Stimulated activated CD8-positive, alpha-beta memory T cell treated with anti-CD3 and anti-CD28 coated beads, Interleukin-7, amount 100 ng/mL, for 1 hour (primary cell): ENCODE data around the gene RPS6KA2.

Experiments used
- DNase-seq, 2 donors: peaks; one replicate each; pipeline ENCODE4 v3.0.0-alpha.2; 2020; ENCODE audit warnings: low read depth in 2 of 2

Gene RPS6KA2

DNA sequence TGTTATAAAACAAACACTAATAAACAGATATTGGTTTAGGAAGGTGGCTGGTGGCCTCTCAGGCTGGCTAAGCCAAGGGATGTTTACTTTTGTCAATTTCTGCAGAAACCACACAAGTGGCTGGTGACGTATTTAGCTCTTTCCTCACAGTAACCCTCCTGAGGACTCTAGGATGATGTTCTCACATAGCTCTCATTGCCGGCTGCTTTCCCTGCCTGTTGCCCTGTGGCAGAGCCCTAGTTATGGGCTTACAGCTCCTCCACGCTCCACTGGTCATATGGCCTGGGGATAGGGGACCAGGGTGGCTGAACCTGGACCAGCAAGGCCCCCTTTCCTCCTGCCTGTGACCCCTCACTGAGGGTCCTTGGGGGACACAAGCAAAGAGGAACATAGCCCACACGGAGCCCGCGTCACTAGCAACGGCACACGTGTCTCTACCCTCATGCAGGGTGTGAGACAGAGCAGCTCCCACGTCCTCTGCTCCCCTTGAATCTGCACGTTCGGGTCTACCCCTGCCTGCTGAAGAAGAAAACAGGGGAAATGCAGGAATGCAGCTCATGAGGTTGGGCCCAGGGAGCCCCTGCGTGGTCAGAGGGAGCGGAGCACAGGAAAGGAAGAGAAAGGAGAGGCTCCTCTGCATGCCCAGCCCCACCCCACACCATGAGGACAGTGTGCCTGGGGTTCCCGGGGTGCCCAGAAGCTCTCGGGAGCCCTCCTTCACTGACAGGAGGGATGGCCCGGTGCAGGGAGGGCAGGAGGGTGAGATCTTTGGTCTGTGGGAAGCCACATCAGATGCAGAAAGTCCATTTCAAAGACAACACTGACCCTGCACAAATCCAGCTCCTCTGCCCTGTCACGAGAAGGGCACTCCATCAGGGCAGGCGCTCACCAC is 54.4 kb downstream of the RPS6KA2 start:
- no peak for DNase-seq

DNA sequence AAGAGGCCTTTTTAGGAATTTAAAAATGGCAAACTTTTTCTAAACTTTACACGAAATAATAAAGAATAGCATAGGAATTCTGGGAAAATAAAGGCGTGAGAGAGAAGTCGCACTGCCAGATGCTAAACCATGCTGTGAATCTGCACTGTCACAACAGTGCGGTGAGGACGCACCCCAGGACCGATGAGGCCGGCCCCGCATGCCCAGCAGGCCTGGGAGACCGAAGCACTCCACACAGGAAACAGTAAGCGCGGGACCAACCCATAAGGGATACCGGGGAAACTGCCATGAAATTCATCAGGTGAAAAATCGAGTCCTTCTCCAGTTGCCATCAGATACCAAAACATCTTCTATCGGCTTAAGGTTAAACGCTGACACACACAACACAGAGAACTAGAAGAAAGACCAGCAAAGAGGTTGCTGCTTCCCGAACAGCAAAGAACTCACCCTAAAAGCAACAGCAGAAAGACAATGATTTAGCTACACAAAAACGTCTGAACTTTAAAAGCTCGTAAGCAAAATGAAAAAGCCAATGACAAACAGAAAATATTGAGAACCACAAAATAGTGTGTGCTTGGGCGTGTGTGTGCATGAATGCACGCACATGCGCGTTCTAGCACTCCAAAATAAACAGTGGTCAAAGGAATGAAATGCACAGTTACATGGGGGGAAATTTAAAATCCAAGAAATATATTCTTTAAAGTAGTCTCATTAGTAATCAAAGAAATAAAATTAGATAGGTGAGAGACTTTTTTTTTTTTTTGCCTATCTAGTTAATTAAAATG is 55.9 kb downstream of the RPS6KA2 start:
- no peak for DNase-seq

GRCh38 chr6:166569206-166569605 is 57.8 kb downstream of the RPS6KA2 start:
- DNase-seq = no peak

DNA sequence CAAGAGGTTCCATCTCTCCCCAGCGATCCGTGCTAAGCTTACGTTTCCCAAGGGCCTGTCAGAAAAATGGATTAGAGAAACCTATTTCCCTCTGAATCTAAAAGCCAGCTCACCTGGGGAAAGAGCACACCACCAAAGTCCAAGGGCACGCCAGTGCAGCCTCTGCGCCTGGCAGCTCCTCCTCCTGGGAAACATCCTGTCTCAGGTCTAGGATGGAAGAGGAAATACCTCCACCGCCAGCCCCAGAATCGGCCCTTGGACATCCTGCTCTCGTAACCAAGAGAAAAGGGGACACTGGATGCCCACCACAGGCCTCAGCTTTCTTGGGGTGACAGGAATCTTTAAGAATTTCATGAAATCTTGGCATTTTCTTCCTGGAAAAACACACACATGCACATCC is 59.2 kb downstream of the RPS6KA2 start:
- DNase-seq = no peak

GRCh38 chr6:166567107-166567506 is 59.9 kb downstream of the RPS6KA2 start:
- no peak for DNase-seq

- no peak for DNase-seq
Observed at GRCh38 chr6:166566026-166567011, 60.7 kb downstream of the RPS6KA2 start.

DNA sequence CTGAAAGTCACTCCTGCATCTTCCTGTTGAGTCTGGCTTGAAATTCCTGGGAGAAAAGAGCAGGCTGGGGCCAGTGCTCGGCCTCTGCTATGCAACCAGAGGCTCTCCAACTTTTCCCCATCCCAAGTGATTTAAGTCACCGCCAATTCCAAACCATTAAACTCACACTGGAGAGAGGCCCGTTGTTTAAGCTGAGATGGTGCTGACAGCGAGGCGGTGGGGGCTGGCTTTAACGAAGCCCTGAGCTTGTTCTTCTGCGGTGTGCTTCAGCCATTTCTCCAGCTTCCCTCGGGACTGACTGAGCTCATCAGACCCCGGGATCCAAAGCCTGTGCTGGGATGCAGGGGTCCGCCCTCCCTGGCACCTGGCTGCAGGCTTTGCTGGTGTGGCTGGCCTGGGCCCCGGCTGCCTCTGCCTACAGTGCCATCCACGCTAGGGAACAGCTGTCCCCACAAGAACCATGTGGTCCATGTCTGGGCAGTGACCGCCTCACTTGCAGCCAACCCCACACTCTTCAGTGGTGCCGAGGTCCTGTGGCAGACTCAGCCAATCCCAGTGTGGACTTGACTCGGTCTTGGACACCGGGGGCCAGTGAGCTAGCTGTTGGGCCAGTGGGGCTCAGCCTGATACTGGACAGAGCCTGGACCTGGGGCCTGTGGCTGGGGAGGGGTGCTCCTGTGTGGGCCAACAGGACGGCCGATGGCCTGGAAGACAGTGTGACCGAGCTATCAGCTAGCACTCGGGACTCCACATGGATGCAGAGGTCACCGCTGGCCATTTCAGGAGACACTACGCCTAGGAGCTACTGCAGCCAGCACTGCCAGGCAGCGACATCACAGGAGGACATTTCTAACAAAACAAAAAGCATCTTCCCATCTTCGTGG is 61.7 kb downstream of the RPS6KA2 start:
- DNase-seq = no peak

- DNase-seq = no peak
Observed at GRCh38 chr6:166563805-166564204, 63.2 kb downstream of the RPS6KA2 start.

DNA sequence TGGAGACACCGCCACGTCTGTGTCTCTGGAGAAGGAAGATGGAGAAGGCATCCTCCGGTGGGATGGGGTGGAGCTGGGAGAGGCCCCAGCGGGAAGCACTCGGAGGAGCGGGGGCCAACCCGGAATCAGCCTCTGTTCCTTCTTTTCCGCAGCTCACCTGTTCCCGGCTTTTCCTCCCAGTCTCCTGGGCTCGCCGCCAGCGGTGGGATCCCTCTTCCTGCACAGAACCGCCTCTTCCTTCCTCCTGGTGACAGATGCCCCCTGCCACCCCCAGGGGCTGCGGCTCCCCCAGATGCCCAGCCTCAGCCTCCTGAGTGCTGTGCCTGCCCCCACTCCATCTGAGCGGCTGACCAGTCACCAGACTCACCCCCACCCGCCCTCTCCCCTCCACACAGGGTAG is 63.9 kb downstream of the RPS6KA2 start:
- no peak for DNase-seq

DNA sequence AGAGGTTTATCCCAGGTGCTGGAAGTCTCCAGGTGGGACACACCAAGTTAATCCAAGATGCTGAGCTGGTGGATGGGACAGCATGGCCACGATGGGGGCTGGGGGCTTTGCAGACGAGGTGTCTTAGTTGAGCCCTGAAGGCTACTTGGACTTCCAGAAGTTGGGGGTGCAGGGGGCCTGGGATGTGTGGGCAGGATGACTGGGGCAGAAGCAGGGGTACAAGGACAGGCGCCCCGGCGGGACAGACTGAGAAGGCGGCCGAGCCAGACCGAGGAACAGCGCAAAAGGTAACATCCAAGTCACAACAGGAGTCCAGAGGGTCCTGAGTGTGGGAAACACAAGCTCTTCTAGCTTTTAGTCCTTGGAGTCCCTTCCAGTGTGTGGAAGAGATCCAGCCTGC is 64.3 kb downstream of the RPS6KA2 start:
- DNase-seq = no peak

- no peak for DNase-seq
Observed at GRCh38 chr6:166561771-166562359, 65.2 kb downstream of the RPS6KA2 start.

DNA sequence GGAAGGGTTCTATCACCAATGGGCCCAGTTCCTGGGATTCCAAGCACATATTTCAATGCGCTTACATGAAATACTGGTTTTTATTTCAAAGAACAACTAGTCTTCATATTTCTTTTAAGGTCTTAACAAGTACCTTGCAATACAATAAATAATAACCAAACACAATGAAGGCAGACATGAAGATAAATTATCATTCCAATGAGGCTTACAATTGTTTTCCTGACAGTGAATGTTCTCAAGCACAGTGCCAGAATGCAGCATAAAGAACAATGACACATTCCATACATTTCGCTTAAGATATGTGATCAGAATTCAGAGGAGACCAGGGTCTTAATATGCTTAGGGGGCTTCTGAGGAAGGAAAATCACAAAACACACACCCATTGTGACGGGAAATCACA is 66.8 kb downstream of the RPS6KA2 start:
- DNase-seq = no peak

DNA sequence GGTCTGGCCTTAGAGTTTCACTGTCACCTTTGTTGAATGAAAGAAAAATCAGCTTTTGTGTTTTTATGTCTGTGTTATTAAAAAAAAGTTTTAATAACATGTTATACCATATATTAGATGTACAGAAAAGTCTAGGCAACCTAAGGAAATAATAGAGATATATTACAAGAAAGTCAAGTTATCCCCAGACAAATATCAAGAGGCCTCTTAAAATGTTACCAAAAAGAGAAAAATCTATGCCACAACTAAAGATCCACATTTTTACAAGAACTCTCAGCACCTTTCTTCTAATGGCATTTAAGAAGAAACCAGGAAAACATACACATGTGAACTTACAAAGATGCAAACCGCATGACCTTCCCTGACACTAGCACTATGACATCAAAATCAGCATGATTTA is 67.4 kb downstream of the RPS6KA2 start:
- no peak for DNase-seq

DNA sequence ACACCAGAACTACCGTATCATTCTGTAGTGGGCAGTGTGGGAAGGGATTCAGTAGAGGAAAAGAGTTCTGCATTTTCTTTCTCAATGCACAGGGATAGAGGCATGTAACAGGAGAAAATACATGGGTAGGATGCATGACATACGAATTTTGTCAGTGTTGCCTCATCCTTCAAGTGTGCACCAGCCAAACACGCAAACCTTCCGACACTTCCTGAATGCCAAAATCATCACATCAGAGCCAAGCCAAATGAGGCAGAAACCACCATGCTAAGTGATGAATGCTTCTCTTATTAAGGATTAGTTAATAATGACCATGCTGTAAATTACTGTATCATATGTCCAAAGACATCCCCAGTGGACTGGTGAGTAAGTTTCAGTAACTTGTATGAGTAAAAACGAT is 67.8 kb downstream of the RPS6KA2 start:
- no peak for DNase-seq

DNA sequence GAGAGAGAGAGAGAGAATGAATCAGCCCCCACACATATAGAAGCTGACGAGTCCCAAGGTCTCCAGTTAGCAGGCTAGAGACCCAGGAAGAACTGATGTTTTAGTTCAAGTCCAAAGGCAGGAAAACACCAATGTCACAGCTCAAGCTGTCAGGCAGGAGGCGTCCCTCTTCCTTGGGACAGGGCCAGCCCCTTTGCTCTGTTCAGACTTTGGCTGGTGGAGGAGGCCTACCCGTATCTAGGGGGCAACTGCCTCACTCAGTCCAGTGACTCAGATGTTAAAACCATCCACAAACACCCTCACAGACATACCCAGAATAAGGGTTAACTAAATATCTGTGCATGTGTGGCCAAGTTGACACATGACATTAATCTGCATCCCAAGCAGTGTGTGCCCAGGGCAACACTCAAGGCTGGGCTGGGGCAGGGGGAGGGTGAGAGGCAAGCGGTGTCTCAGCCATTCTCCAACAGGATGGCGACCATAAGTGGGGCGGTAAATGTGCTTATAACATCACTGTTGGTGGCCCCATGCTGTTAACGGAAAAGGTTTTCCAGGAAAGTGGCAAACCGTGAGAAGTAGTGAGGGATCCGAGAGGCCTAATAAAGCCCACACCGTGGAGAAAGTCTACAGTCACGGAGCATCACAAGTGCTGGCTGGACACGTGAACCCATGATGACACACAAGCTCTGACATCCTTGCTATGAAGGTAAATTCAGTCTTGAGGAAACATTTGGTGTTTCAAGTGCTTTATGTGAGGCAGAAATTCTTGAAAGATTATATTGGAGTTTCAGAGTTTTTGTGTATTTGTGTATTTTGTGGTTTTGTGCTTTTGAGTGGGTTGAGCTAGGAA is 68.7 kb downstream of the RPS6KA2 start:
- DNase-seq = no peak

DNA sequence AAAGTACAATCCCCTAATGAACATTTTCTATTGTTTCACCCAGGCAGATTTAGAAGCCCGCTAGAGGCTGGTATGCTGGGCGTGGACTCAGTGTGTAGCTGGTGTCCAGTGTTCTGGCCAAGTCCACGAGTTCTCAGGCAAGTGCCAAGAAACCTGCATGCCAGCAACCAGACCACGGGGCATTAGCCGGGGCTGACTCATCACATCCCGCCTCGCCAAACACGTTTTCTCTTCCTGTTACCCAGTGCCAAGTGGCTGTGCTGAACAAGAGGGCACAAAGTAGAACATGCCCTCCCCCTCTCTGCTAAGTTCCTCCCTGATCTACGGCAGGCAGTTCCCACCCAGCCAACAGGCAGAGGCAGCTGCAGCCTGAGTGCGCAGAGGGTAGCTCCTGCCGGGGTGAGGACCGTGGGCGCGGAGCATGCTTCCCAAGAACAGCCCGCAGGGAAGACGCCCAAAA is 70.2 kb downstream of the RPS6KA2 start:
- DNase-seq = no peak

GRCh38 chr6:166556336-166556735 is 70.7 kb downstream of the RPS6KA2 start:
- no peak for DNase-seq

- DNase-seq = no peak
Observed at GRCh38 chr6:166555086-166555485, 72.0 kb downstream of the RPS6KA2 start.

- no peak for DNase-seq
Observed at GRCh38 chr6:166554316-166554715, 72.7 kb downstream of the RPS6KA2 start.
